H9 (cell line): ENCODE results near the gene INPP5B. TPM values are rescaled to one million over a fixed set of nuclear protein-coding genes. Genes with fewer than 3 reads are reported as not detected.

Source experiments
- DNase-seq: peaks from one replicate; pipeline ENCODE4 v3.0.0-alpha.2; 2017
- H2AFZ ChIP-seq: one replicate; pipeline ENCODE4 v1.6.1; 2013; ENCODE audit warnings: mild to moderate bottlenecking, low read length, control low read depth, moderate library complexity
- H2AK5ac ChIP-seq: 2 replicates; pipeline ENCODE4 v1.6.1; 2013; ENCODE audit warnings: low read length, control low read depth, mixed read lengths; ENCODE audit not compliant: insufficient read length
- H2BK120ac ChIP-seq: one replicate; pipeline ENCODE4 v1.6.1; 2013; ENCODE audit warnings: low read depth, mild to moderate bottlenecking, low read length, control low read depth, inconsistent platforms; ENCODE audit not compliant: poor library complexity, severe bottlenecking
- H2BK12ac ChIP-seq: 2 replicates; pipeline ENCODE4 v1.6.1; 2013; ENCODE audit warnings: low read length, control low read depth, mixed read lengths, low read depth; ENCODE audit not compliant: insufficient read length
- H2BK15ac ChIP-seq: 2 replicates; pipeline ENCODE4 v1.6.1; 2013; ENCODE audit warnings: low read depth, low read length, control low read depth
- H2BK20ac ChIP-seq: one replicate; pipeline ENCODE4 v1.6.1; 2013; ENCODE audit warnings: low read depth, mild to moderate bottlenecking, low read length, control low read depth, inconsistent platforms; ENCODE audit not compliant: poor library complexity, severe bottlenecking
- H2BK5ac ChIP-seq: 2 replicates; pipeline ENCODE4 v1.6.1; 2013; ENCODE audit warnings: low read length, control low read depth, mixed read lengths; ENCODE audit not compliant: insufficient read length
- H3K14ac ChIP-seq: 2 replicates; pipeline ENCODE4 v1.6.1; 2013; ENCODE audit warnings: low read length, control low read depth; ENCODE audit not compliant: insufficient read depth
- H3K18ac ChIP-seq: 2 replicates; pipeline ENCODE4 v1.6.1; 2013; ENCODE audit warnings: low read depth, mild to moderate bottlenecking, mixed read lengths, low read length, control low read depth; ENCODE audit not compliant: insufficient read length
- H3K23ac ChIP-seq: 2 replicates; pipeline ENCODE4 v1.6.1; 2013; ENCODE audit warnings: low read length, control low read depth, mixed read lengths, low read depth; ENCODE audit not compliant: insufficient read length
- H3K23me2 ChIP-seq: 2 replicates; pipeline ENCODE4 v1.6.1; 2013; ENCODE audit warnings: low read depth, mild to moderate bottlenecking, mixed read lengths, low read length, control low read depth; ENCODE audit not compliant: insufficient read length, poor library complexity, severe bottlenecking
- H3K27ac ChIP-seq: 2 replicates; pipeline ENCODE4 v1.5.1; 2013; ENCODE audit warnings: low read length, control low read depth, mixed read lengths, low read depth; ENCODE audit not compliant: insufficient read length
- H3K27me3 ChIP-seq: 2 replicates; pipeline ENCODE4 v1.6.1; 2013; ENCODE audit warnings: low read length, control low read depth, inconsistent platforms; ENCODE audit not compliant: insufficient read depth
- H3K4ac ChIP-seq: 2 replicates; pipeline ENCODE4 v1.6.1; 2013; ENCODE audit warnings: low read depth, mild to moderate bottlenecking, control low read depth, inconsistent platforms, low read length, moderate library complexity
- H3K4me1 ChIP-seq: 2 replicates; pipeline ENCODE4 v1.6.1; 2013; ENCODE audit warnings: low read length, control low read depth, inconsistent platforms; ENCODE audit not compliant: insufficient read depth
- H3K4me2 ChIP-seq: 2 replicates; pipeline ENCODE4 v1.6.1; 2013; ENCODE audit warnings: low read length, control low read depth, mixed read lengths; ENCODE audit not compliant: insufficient read length, insufficient read depth
- H3K56ac ChIP-seq: 2 replicates; pipeline ENCODE4 v1.6.1; 2013; ENCODE audit warnings: low read depth, mild to moderate bottlenecking, mixed read lengths, low read length, control low read depth; ENCODE audit not compliant: insufficient read length
- H3K79me1 ChIP-seq: 2 replicates; pipeline ENCODE4 v1.6.1; 2013; ENCODE audit warnings: low read depth, mild to moderate bottlenecking, moderate library complexity, low read length, control low read depth, inconsistent platforms; ENCODE audit not compliant: insufficient read depth, poor library complexity, severe bottlenecking
- H3K79me2 ChIP-seq: 2 replicates; pipeline ENCODE4 v1.6.1; 2013; ENCODE audit warnings: low read length, control low read depth, inconsistent platforms; ENCODE audit not compliant: insufficient read depth
- H3K9ac ChIP-seq: 2 replicates; pipeline ENCODE4 v1.6.1; 2013; ENCODE audit warnings: low read length, control low read depth, mixed read lengths; ENCODE audit not compliant: insufficient read length; ENCODE audit errors: extremely low read depth
- H3K9me3 ChIP-seq: one replicate; pipeline ENCODE4 v1.6.1; 2013; ENCODE audit warnings: low read depth, low read length, inconsistent platforms; ENCODE audit not compliant: control insufficient read depth
- H3T11ph ChIP-seq: one replicate; pipeline ENCODE4 v1.6.1; 2013; ENCODE audit warnings: mild to moderate bottlenecking, low read length, control low read depth, inconsistent platforms
- H4K20me1 ChIP-seq: one replicate; pipeline ENCODE4 v1.6.1; 2013; ENCODE audit not compliant: control insufficient read depth, insufficient read length, insufficient read depth
- H4K5ac ChIP-seq: 2 replicates; pipeline ENCODE4 v1.6.1; 2013; ENCODE audit warnings: low read depth, mild to moderate bottlenecking, mixed read lengths, low read length, control low read depth; ENCODE audit not compliant: insufficient read length
- H4K8ac ChIP-seq: replicated peaks from 2 replicates; pipeline ENCODE4 v1.6.1; 2013; ENCODE audit warnings: low read length, control low read depth, mixed read lengths, low read depth; ENCODE audit not compliant: insufficient read length
- H4K91ac ChIP-seq: 2 replicates; pipeline ENCODE4 v1.6.1; 2013; ENCODE audit warnings: low read depth, mild to moderate bottlenecking, moderate library complexity, mixed read lengths, low read length, control low read depth; ENCODE audit not compliant: insufficient read length
- H3K27ac Mint-ChIP-seq, 3 experiments: 2 replicates in 2 of 3; 3 replicates in 1 of 3; pipeline ENCODE4 v1.8.0; 2020 to 2021; ENCODE audit warnings: mixed read lengths in 3 of 3, mild to moderate bottlenecking in 1 of 3, moderate library complexity in 1 of 3
- H3K27me3 Mint-ChIP-seq: 2 replicates; pipeline ENCODE4 v1.8.0; 2021; ENCODE audit warnings: low read depth, mild to moderate bottlenecking, moderate library complexity, mixed read lengths
- H3K36me3 Mint-ChIP-seq, 3 experiments: 2 replicates in 2 of 3; 3 replicates in 1 of 3; pipeline ENCODE4 v1.8.0; 2020 to 2021; ENCODE audit warnings: low read depth in 3 of 3, mixed read lengths in 3 of 3; ENCODE audit not compliant: insufficient read depth in 1 of 3
- H3K4me1 Mint-ChIP-seq, 2 experiments: 2 replicates each; pipeline ENCODE4 v1.8.0; 2020; ENCODE audit warnings: mixed read lengths in 2 of 2
- H3K4me3 Mint-ChIP-seq, 2 experiments: 2 replicates in 1 of 2; 3 replicates in 1 of 2; pipeline ENCODE4 v1.8.0; 2020 to 2021; ENCODE audit warnings: mild to moderate bottlenecking in 2 of 2, mixed read lengths in 2 of 2, moderate library complexity in 1 of 2
- H3K9me3 Mint-ChIP-seq, 2 experiments: 2 replicates in 1 of 2; 3 replicates in 1 of 2; pipeline ENCODE4 v1.8.0; 2020; ENCODE audit warnings: mild to moderate bottlenecking in 2 of 2, mixed read lengths in 2 of 2, moderate library complexity in 1 of 2
- whole genome bisulfite sequencing: extraction: QIAGEN DNeasy Blood & Tissue Kit; methylation state at CpG from one replicate; pipeline ENCODE4 v1.1.7; 2013; ENCODE audit warnings: missing lambda C conversion rate, low lambda C conversion rate, mixed read lengths; ENCODE audit not compliant: insufficient read length; ENCODE audit errors: extremely low coverage; 5-methylcytosine and 5-hydroxymethylcytosine counted together
- total RNA-seq: library from RNA; stranded (reverse); gene quantifications from 2 replicates; pipeline ENCODE4 v1.2.1, GENCODE V29; 2021
- TF ChIP-seq, protein P1 (sequence below): fragments of 200-600 bp; sonication (generic); conservative IDR thresholded peaks from 3 replicates; pipeline ENCODE4 v1.8.0; 2021; ENCODE audit warnings: antibody characterized with exemption, mild to moderate bottlenecking

INPP5B gene
- total RNA-seq, 1 experiment from 2014 or later, result 28.2 TPM

DNA sequence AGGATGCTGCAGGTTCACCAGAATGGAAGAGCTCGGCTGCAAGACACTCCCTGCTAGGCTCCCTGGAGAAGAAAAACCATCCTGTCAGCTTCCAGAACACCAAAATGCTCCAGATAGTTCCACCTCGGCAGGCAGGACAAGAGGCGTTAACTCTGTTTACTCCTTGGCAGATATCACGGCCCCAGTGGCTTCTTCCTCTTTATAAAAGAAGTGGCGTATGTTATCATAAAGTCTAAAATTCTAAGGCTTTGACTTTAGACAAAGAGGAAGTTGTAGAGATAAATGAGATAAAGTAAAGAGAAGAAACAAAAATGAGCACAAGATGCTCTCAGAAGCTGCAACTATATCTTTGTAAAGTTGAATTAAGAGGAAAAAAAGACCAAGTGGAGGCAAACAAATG, 63.2 kb downstream of the INPP5B start:
- Histone ChIP-seq H3K23ac (no peak overlapping the region), H3K27ac (no peak overlapping the region), H3K27me3 (no peaks in the 10 kb centered on the region), H2AFZ (no peak overlapping the region), H4K91ac (no peak overlapping the region), H3K56ac (no peak overlapping the region), H3K18ac (no peak overlapping the region), H4K8ac (no peak overlapping the region), H3K23me2 (no peaks in the 10 kb centered on the region), H2BK12ac (no peak overlapping the region), H3K79me2 (no peaks in the 10 kb centered on the region), H2AK5ac (no peak overlapping the region), H3K4me2 (no peak overlapping the region), H3K4ac (no peak overlapping the region), H3K9me3 (no peaks in the 10 kb centered on the region), H3K9ac (no peak overlapping the region), H3T11ph (no peak overlapping the region), H3K79me1 (no peaks in the 10 kb centered on the region), H3K14ac (no peak overlapping the region), H2BK20ac (no peak overlapping the region), H2BK5ac (no peak overlapping the region), H2BK120ac (no peak overlapping the region), H4K5ac (no peak overlapping the region), H3K4me1 (no peaks in the 10 kb centered on the region), H2BK15ac (no peak overlapping the region), H4K20me1 (no peaks in the 10 kb centered on the region)
- H3K4me1 Mint-ChIP-seq, result no peaks in the 10 kb centered on the region
- no peak overlapping the region for H3K4me3 Mint-ChIP-seq
- no peaks in the 10 kb centered on the region for H3K27me3 Mint-ChIP-seq
- WGBS, result no CpG with 5 or more reads among the region's 5 CpGs
- no peak overlapping the region for H3K27ac Mint-ChIP-seq
- DNase-seq, result no peak
- no peaks in the 10 kb centered on the region for H3K9me3 Mint-ChIP-seq
- H3K36me3 Mint-ChIP-seq, result peaks cover 7 to 75% (median 60%) of the 10 kb centered on the region in 3 experiments; a peak in 6 of 7 replicates
- TF ChIP-seq, protein P1, sequence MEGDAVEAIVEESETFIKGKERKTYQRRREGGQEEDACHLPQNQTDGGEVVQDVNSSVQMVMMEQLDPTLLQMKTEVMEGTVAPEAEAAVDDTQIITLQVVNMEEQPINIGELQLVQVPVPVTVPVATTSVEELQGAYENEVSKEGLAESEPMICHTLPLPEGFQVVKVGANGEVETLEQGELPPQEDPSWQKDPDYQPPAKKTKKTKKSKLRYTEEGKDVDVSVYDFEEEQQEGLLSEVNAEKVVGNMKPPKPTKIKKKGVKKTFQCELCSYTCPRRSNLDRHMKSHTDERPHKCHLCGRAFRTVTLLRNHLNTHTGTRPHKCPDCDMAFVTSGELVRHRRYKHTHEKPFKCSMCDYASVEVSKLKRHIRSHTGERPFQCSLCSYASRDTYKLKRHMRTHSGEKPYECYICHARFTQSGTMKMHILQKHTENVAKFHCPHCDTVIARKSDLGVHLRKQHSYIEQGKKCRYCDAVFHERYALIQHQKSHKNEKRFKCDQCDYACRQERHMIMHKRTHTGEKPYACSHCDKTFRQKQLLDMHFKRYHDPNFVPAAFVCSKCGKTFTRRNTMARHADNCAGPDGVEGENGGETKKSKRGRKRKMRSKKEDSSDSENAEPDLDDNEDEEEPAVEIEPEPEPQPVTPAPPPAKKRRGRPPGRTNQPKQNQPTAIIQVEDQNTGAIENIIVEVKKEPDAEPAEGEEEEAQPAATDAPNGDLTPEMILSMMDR, result no peak
